PC-9 (cell line): ENCODE measurements around the gene RASGEF1C. TPM values are rescaled to one million over a fixed set of nuclear protein-coding genes. Genes with fewer than 3 reads are reported as not detected.

Experiments used
- BruUV-seq: library from RNA; stranded (reverse); fragments of 400-500 nt; replicated peaks from 2 replicates; lab custom pipeline; 2021; lab: Mats Ljungman, UMichigan
- CTCF ChIA-PET: fragments of 300-600 bp; sonication (Branson Sonifier 250); formaldehyde crosslinking; loops from one replicate; lab custom pipeline; 2022; ENCODE audit warnings: antibody characterized with exemption; lab: Charles Lee
- POLR2A ChIA-PET: fragments of 300-600 bp; sonication (Branson Sonifier 250); formaldehyde crosslinking; loops from one replicate; lab custom pipeline; 2022; ENCODE audit warnings: antibody characterized with exemption; ENCODE audit not compliant: unreplicated experiment; lab: Charles Lee
- DNase-seq, 2 experiments: peaks; one replicate each; pipeline versions ENCODE4 v3.0.0 to v3.0.0-alpha.2; 2015 to 2022; ENCODE audit warnings: mixed read lengths in 1 of 2
- H2AFZ ChIP-seq: fragments of 200-600 bp; sonication (generic); 2 replicates; pipeline ENCODE4 v1.8.1; 2017; ENCODE audit warnings: antibody characterized with exemption
- H3F3A ChIP-seq: fragments of 200-600 bp; sonication (generic); 2 replicates; pipeline ENCODE4 v1.8.1; 2017; ENCODE audit warnings: antibody characterized with exemption, mild to moderate bottlenecking, low read depth; ENCODE audit not compliant: insufficient read depth
- H3K27ac ChIP-seq: fragments of 200-600 bp; sonication (generic); 2 replicates; pipeline ENCODE4 v1.6.1; 2016; ENCODE audit warnings: mixed run types
- H3K27me3 ChIP-seq: fragments of 200-600 bp; sonication (generic); 2 replicates; pipeline ENCODE4 v1.6.1; 2016; ENCODE audit warnings: low read depth, mixed run types; ENCODE audit not compliant: insufficient read depth
- H3K36me3 ChIP-seq: fragments of 200-600 bp; sonication (generic); 2 replicates; pipeline ENCODE4 v1.6.1; 2016; ENCODE audit warnings: low read depth, mixed run types
- H3K4me1 ChIP-seq: fragments of 200-600 bp; sonication (generic); replicated peaks from 2 replicates; pipeline ENCODE4 v1.6.1; 2016; ENCODE audit warnings: mixed run types; ENCODE audit not compliant: insufficient read depth
- H3K4me2 ChIP-seq: fragments of 200-600 bp; sonication (generic); 2 replicates; pipeline ENCODE4 v1.6.1; 2017; ENCODE audit warnings: mixed run types
- H3K4me3 ChIP-seq: fragments of 200-600 bp; sonication (generic); 2 replicates; pipeline ENCODE4 v1.6.1; 2016; ENCODE audit warnings: mixed run types
- H3K79me2 ChIP-seq: fragments of 200-600 bp; sonication (generic); 2 replicates; pipeline ENCODE4 v1.6.1; 2017; ENCODE audit warnings: low read depth, mixed run types
- H3K9me2 ChIP-seq: fragments of 200-600 bp; sonication (generic); 2 replicates; pipeline ENCODE4 v1.8.1; 2017; ENCODE audit warnings: mild to moderate bottlenecking; ENCODE audit not compliant: insufficient read depth
- H3K9me3 ChIP-seq: fragments of 200-600 bp; sonication (generic); 2 replicates; pipeline ENCODE4 v1.8.1; 2016; ENCODE audit warnings: low read depth; ENCODE audit not compliant: insufficient read depth
- H4K20me1 ChIP-seq: fragments of 200-600 bp; sonication (generic); 2 replicates; pipeline ENCODE4 v1.8.1; 2017; ENCODE audit not compliant: insufficient read depth
- CTCF ChIP-seq: fragments of 200-600 bp; sonication (generic); conservative IDR thresholded peaks from 2 replicates; pipeline ENCODE4 v1.6.1; 2017; ENCODE audit warnings: mixed run types, antibody characterized with exemption, mild to moderate bottlenecking, moderate library complexity
- EZH2 ChIP-seq: fragments of 200-600 bp; sonication (generic); IDR thresholded peaks from 2 replicates; pipeline ENCODE4 v1.8.0; 2017; ENCODE audit warnings: antibody characterized with exemption, low read depth
- intact Hi-C: fragments of 100-400 bp; cut with micrococcal nuclease; formaldehyde crosslinking; loops from one replicate; pipeline ENCODE4 v1.10.0; 2022; ENCODE audit not compliant: unreplicated experiment
- total RNA-seq: library from RNA; stranded (reverse); gene quantifications from 2 replicates; pipeline ENCODE4 v1.2.3, GENCODE V29; 2021

The RASGEF1C gene
- total RNA-seq, 1 experiment from 2014 or later = not detected

DNA sequence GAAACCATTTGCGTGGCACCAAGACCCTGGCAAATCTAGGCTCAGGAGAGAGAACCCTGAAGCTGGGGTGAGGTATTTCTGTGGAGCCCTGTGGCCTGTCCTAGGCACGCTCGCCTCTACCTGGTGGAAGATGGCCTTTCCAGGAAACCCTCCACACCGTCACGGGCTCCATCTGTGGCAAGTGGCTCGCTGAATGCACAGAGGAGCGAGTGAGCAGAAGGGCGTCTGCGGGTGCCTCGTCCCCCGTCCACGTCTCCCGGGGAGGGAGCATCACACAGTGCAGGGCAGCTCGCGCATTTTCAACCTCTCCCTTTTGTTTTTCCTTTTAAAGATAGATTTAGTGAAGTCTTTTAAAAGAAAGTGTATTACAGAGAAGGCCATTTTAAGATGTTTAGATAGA, 25.3 kb upstream of the RASGEF1C start:
- 0 out of 2 replicates have a peak, but pooled peaks cover 6% of the 10 kb centered on the region for H3K36me3 ChIP-seq
- H3K27ac ChIP-seq = no peak overlapping the region

GRCh38 chr5:180233729-180234128, 24.7 kb upstream of the RASGEF1C start:
- Histone ChIP-seq H3K4me2 (no peak overlapping the region), H3K79me2 (no peaks in the 10 kb centered on the region)
- intact Hi-C loops = no loop called here

More for the DNA sequence above, 25.3 kb upstream of the RASGEF1C start:
- no peak overlapping the region for H2AFZ ChIP-seq
- intact Hi-C loops = no loop called here
- POLR2A ChIA-PET = no interaction called here
- H4K20me1 ChIP-seq = no peaks in the 10 kb centered on the region
- H3K27me3 ChIP-seq = no peaks in the 10 kb centered on the region
- no peaks in the 10 kb centered on the region for H3F3A ChIP-seq
- BruUV-seq = no TSS peak
- no peaks in the 10 kb centered on the region for H3K9me2 ChIP-seq
- CTCF ChIA-PET = no interaction called here
- H3K4me3 ChIP-seq = no peak overlapping the region
- H3K4me1 ChIP-seq = no peaks in the 10 kb centered on the region
- DNase-seq = no peak
- TF ChIP-seq EZH2 (no peak), CTCF (no peak)
- H3K4me2 ChIP-seq = no peak overlapping the region
- H3K9me3 ChIP-seq = peaks cover 7% of the 10 kb centered on the region; the same call in 1 of the 2 replicates
- H3K79me2 ChIP-seq = no peaks in the 10 kb centered on the region

DNA sequence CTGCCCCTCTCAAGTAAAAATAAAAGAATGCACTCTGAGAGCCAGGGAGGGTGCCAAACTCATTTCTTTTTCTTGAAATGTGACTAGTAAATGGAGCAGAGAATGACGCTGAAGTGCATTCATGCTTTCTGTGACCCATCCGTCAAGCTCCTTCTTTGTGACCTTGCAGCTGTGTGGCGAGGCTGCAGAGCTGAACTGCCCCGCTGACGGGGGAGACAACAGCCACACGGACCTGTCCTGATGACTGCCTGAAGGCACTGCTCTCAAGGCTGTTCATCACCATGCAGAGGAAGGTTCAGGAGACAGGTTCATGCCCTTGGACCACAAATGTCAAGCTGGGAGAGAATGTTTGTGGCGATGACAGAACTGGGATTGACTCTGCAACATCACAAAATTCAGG, 21.0 kb upstream of the RASGEF1C start:
- H3K27me3 ChIP-seq = no peaks in the 10 kb centered on the region
- no peak overlapping the region for H3K4me2 ChIP-seq
- H3K36me3 ChIP-seq = no peaks in the 10 kb centered on the region
- CTCF ChIA-PET = no interaction called here
- POLR2A ChIA-PET = no interaction called here
- H3K9me2 ChIP-seq = no peaks in the 10 kb centered on the region
- no peaks in the 10 kb centered on the region for H3K79me2 ChIP-seq
- BruUV-seq = no TSS peak
- H4K20me1 ChIP-seq = no peaks in the 10 kb centered on the region
- H3K9me3 ChIP-seq = no peaks in the 10 kb centered on the region
- no peak overlapping the region for H3K27ac ChIP-seq
- no peak overlapping the region for H3K4me3 ChIP-seq
- no peaks in the 10 kb centered on the region for H3F3A ChIP-seq
- H3K4me1 ChIP-seq = no peaks in the 10 kb centered on the region
- DNase-seq = no peak
- no peak overlapping the region for H2AFZ ChIP-seq
- no peak for TF ChIP-seq EZH2
- TF ChIP-seq CTCF = no peak
- intact Hi-C loops = no loop called here

More at GRCh38 chr5:180233729-180234128, 24.7 kb upstream of the RASGEF1C start:
- POLR2A ChIA-PET = no interaction called here
- CTCF ChIA-PET = no interaction called here
- no peak for DNase-seq
- no peak for TF ChIP-seq CTCF
- no peak for TF ChIP-seq EZH2
- no peak overlapping the region for H2AFZ ChIP-seq
- no TSS peak for BruUV-seq
- peaks cover 7% of the 10 kb centered on the region; the same call in 1 of the 2 replicates for H3K9me3 ChIP-seq
- 0 out of 2 replicates have a peak, but pooled peaks cover 6% of the 10 kb centered on the region for H3K36me3 ChIP-seq
- H3K4me1 ChIP-seq = no peaks in the 10 kb centered on the region
- H4K20me1 ChIP-seq = no peaks in the 10 kb centered on the region
- no peaks in the 10 kb centered on the region for H3F3A ChIP-seq
- H3K27ac ChIP-seq = no peak overlapping the region
- H3K27me3 ChIP-seq = no peaks in the 10 kb centered on the region
- H3K9me2 ChIP-seq = no peaks in the 10 kb centered on the region
- H3K4me3 ChIP-seq = no peak overlapping the region
